ENCODE data around the gene MPV17L2.
"Not testable (repeated sequence)": the region's sequence is repeated elsewhere in the genome, so short reads cannot be mapped to it uniquely, and the experiment has no call there.

The MPV17L2 gene

GRCh38 chr19:18193388-18194180 is 566 bp downstream of the MPV17L2 start:
- no peak for DNase-seq

GRCh38 chr19:18194181-18194530 is 1.1 kb downstream of the MPV17L2 start:
- DNase-seq, result no peak

GRCh38 chr19:18194554-18195238 is 1.7 kb downstream of the MPV17L2 start:
- DNase-seq, result peak; percentile 40 to 70

GRCh38 chr19:18196511-18196845 is 3.5 kb downstream of the MPV17L2 start:
- no peak for DNase-seq

GRCh38 chr19:18197306-18197705 is 4.3 kb downstream of the MPV17L2 start:
- DNase-seq, result no peak

GRCh38 chr19:18197941-18198340 is 4.9 kb downstream of the MPV17L2 start:
- no peak for DNase-seq

GRCh38 chr19:18198374-18198773 is 5.4 kb downstream of the MPV17L2 start:
- no peak for DNase-seq

GRCh38 chr19:18202397-18202777 is 9.4 kb downstream of the MPV17L2 start:
- no peak for DNase-seq

GRCh38 chr19:18202778-18203407 is 9.9 kb downstream of the MPV17L2 start:
- DNase-seq, result peak in 1 of 2 donors; percentile 39

GRCh38 chr19:18203408-18203862 is 10.4 kb downstream of the MPV17L2 start:
- peak in 1 of 2 donors; percentile 51 for DNase-seq

- DNase-seq, result peak; percentile 99 to 100
Measured at GRCh38 chr19:18203863-18204393, 10.9 kb downstream of the MPV17L2 start, which contains the start of gene RAB3A. TSS of gene RAB3A (minus strand) at chr19:18204042. CDS start at chr19:18202740, 1,302 bp downstream.

GRCh38 chr19:18204394-18205199 is 11.6 kb downstream of the MPV17L2 start:
- DNase-seq, result no peak

GRCh38 chr19:18205200-18205892 is 12.3 kb downstream of the MPV17L2 start:
- DNase-seq, result peak; percentile 61 to 76

GRCh38 chr19:18206018-18206417 is 13.0 kb downstream of the MPV17L2 start:
- DNase-seq, result no peak

GRCh38 chr19:18208098-18208951 is 15.3 kb downstream of the MPV17L2 start:
- DNase-seq, result peak; percentile 43 to 56

GRCh38 chr19:18209912-18210311 is 16.9 kb downstream of the MPV17L2 start:
- not testable (repeated sequence) for DNase-seq

- no peak for DNase-seq
Measured at GRCh38 chr19:18211683-18212082, 18.7 kb downstream of the MPV17L2 start.

GRCh38 chr19:18214779-18215433 is 21.9 kb downstream of the MPV17L2 start:
- DNase-seq, result no peak

- DNase-seq, result no peak
Measured at GRCh38 chr19:18216789-18217188, 23.8 kb downstream of the MPV17L2 start.

- DNase-seq, result no peak
Measured at GRCh38 chr19:18218159-18218558, 25.1 kb downstream of the MPV17L2 start.
